ENCODE data around the gene GMPR2. TPM values are rescaled to one million over a fixed set of nuclear protein-coding genes. Genes with fewer than 3 reads are reported as not detected.

GMPR2 gene
- total RNA-seq, 1 experiment from 2014 or later: 85.8 TPM

DNA sequence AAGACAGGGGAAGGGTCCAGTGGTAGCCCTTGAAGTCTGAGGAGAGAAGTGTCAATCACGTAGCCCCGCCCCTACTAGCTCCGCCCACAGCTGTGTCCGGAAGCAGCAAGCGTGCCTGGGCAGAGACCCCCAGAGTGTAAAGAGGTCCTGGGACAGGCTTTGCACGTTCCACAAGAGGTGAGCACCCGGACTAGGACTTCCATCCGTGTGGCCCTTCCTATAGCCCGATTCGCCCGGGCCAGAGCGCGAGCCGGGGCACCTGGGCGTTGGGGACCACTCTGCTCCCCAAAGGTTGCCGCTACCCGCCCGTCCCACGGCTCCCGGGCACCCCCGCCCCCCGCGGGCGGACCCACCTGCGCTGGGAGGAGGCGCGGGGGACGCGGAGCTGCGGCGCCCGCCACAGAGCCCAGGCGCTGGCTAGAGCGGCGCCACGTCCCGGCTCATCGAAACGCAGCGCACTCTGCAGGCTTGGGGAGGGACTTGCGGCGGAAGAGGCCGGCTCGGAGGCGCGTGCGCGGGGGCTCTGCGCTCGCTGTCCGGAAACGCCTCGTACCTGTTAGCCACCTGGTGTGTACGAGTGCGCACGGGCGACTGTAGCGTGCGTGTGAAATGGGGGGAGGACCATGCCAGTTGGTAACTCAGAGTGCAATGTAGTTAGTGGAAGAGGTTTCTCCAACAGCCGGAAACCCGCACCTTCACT lies 38.6 kb downstream of the GMPR2 start, which contains the start of gene RABGGTA:
Gene RABGGTA (minus strand): TSS at position 464 of the 700 bp plus-strand sequence. CDS start 482 bp downstream, outside the sequence.
- no TSS peak for BruUV-seq (replicated peaks)
- Histone ChIP-seq H3K4me3 (ENCODE audit: low read depth, low read length, poor library complexity, severe bottlenecking) (peak within 1 kb of the TSS; percentile 84), H3K36me3 (ENCODE audit: insufficient read depth, low read length, poor library complexity, severe bottlenecking) (no peaks in the 10 kb centered on the region), H3K9me3 (ENCODE audit: low read depth, low read length, poor library complexity, severe bottlenecking) (no peaks in the 10 kb centered on the region), H3K27ac (ENCODE audit: low read depth, low read length, poor library complexity, severe bottlenecking) (peak within 1 kb of the TSS; percentile 98), H3K4me1 (ENCODE audit: insufficient read depth, low read length, poor library complexity, severe bottlenecking) (peaks cover 4% of the 10 kb centered on the region), H3K27me3 (replicated peaks; ENCODE audit: insufficient read depth, low read depth, low read length, poor library complexity) (no peaks in the 10 kb centered on the region)
- intact Hi-C loops (cut with micrococcal nuclease; ENCODE audit: unreplicated experiment): loop anchor here (2.0 kb wide), 1 partner anchor 28 kb away; the partner anchor contains the start of gene TINF2
- TF ChIP-seq, protein P1, sequence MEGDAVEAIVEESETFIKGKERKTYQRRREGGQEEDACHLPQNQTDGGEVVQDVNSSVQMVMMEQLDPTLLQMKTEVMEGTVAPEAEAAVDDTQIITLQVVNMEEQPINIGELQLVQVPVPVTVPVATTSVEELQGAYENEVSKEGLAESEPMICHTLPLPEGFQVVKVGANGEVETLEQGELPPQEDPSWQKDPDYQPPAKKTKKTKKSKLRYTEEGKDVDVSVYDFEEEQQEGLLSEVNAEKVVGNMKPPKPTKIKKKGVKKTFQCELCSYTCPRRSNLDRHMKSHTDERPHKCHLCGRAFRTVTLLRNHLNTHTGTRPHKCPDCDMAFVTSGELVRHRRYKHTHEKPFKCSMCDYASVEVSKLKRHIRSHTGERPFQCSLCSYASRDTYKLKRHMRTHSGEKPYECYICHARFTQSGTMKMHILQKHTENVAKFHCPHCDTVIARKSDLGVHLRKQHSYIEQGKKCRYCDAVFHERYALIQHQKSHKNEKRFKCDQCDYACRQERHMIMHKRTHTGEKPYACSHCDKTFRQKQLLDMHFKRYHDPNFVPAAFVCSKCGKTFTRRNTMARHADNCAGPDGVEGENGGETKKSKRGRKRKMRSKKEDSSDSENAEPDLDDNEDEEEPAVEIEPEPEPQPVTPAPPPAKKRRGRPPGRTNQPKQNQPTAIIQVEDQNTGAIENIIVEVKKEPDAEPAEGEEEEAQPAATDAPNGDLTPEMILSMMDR (conservative IDR thresholded peaks at IDR 0.05; ENCODE audit: low read depth, low read length): peak; percentile 77
- no peak for TF ChIP-seq EZH2 (IDR thresholded peaks at IDR 0.05; ENCODE audit: borderline replicate concordance, low read depth, low read length, poor library complexity, severe bottlenecking)
- peak; percentile 94 for DNase-seq (ENCODE audit: low spot score)
- ChIA-PET CTCF (interaction anchor here (0.5 to 1.5 kb wide), 6 partner anchors 8 to 178 kb away, joined by 3 to 6 read pairs (median 4); partner anchors contain the start of genes CIDEB and TINF2), POLR2A (ENCODE audit: low non-redundant PET) (interaction anchor here (0.5 to 0.9 kb wide), 4 partner anchors 9 to 159 kb away, joined by 3 to 5 read pairs (median 3); partner anchors contain the start of genes DCAF11, KHNYN and NRL)

- TF ChIP-seq, protein P1 (conservative IDR thresholded peaks at IDR 0.05; ENCODE audit: low read depth, low read length): no peak
- no peak for TF ChIP-seq EZH2 (IDR thresholded peaks at IDR 0.05; ENCODE audit: borderline replicate concordance, low read depth, low read length, poor library complexity, severe bottlenecking)
- intact Hi-C loops (cut with micrococcal nuclease; ENCODE audit: unreplicated experiment): loop anchor here (2.0 kb wide), 1 partner anchor 29 kb away; the partner anchor contains the start of gene TINF2
- Histone ChIP-seq H3K9me3 (ENCODE audit: low read depth, low read length, poor library complexity, severe bottlenecking) (no peaks in the 10 kb centered on the region), H3K27me3 (replicated peaks; ENCODE audit: insufficient read depth, low read depth, low read length, poor library complexity) (no peaks in the 10 kb centered on the region), H3K4me3 (ENCODE audit: low read depth, low read length, poor library complexity, severe bottlenecking) (peak overlapping the region; percentile 84), H3K27ac (ENCODE audit: low read depth, low read length, poor library complexity, severe bottlenecking) (peak overlapping the region; percentile 98), H3K4me1 (ENCODE audit: insufficient read depth, low read length, poor library complexity, severe bottlenecking) (peaks cover 4% of the 10 kb centered on the region), H3K36me3 (ENCODE audit: insufficient read depth, low read length, poor library complexity, severe bottlenecking) (no peaks in the 10 kb centered on the region)
- CTCF ChIA-PET: interaction anchor here (0.5 to 1.5 kb wide), 4 partner anchors 27 to 178 kb away, joined by 3 to 6 read pairs (median 4); partner anchors contain the start of genes CIDEB and TINF2
- DNase-seq (ENCODE audit: low spot score): no peak
- POLR2A ChIA-PET (ENCODE audit: low non-redundant PET): interaction anchor here (0.5 to 0.9 kb wide), 3 partner anchors 132 to 158 kb away, joined by 3 read pairs; partner anchors contain the start of genes DCAF11, KHNYN and NRL
- no TSS peak for BruUV-seq (replicated peaks)
These were observed 39.1 kb downstream of the GMPR2 start for GRCh38 chr14:24271834-24272263.

GRCh38 chr14:24272467-24272866 lies 39.7 kb downstream of the GMPR2 start:
- TSS peak; percentile 48 for BruUV-seq (replicated peaks)
- H3K4me3 ChIP-seq (ENCODE audit: low read depth, low read length, poor library complexity, severe bottlenecking): no peak overlapping the region
- intact Hi-C loops (cut with micrococcal nuclease; ENCODE audit: unreplicated experiment): no loop called here
- H3K27me3 ChIP-seq (replicated peaks; ENCODE audit: insufficient read depth, low read depth, low read length, poor library complexity): no peaks in the 10 kb centered on the region
- peaks cover 4% of the 10 kb centered on the region for H3K4me1 ChIP-seq (ENCODE audit: insufficient read depth, low read length, poor library complexity, severe bottlenecking)
- TF ChIP-seq, protein P1 (conservative IDR thresholded peaks at IDR 0.05; ENCODE audit: low read depth, low read length): no peak
- no peak for TF ChIP-seq EZH2 (IDR thresholded peaks at IDR 0.05; ENCODE audit: borderline replicate concordance, low read depth, low read length, poor library complexity, severe bottlenecking)
- CTCF ChIA-PET: no interaction called here
- H3K27ac ChIP-seq (ENCODE audit: low read depth, low read length, poor library complexity, severe bottlenecking): no peak overlapping the region
- H3K36me3 ChIP-seq (ENCODE audit: insufficient read depth, low read length, poor library complexity, severe bottlenecking): no peaks in the 10 kb centered on the region
- POLR2A ChIA-PET (ENCODE audit: low non-redundant PET): no interaction called here
- no peaks in the 10 kb centered on the region for H3K9me3 ChIP-seq (ENCODE audit: low read depth, low read length, poor library complexity, severe bottlenecking)
- DNase-seq (ENCODE audit: low spot score): no peak
